Astrocyte (in vitro differentiated cells and primary cell): ENCODE results near the gene PPP2R5D. TPM values are rescaled to one million over a fixed set of nuclear protein-coding genes. Genes with fewer than 3 reads are reported as not detected.

Experiments used
- DNase-seq: peaks from one replicate; pipeline ENCODE4 v3.0.0-alpha.2; 2010; ENCODE audit warnings: low read depth
- FAIRE-seq: peaks from 2 replicates; lab custom pipeline; 2011; peaks lifted over from hg19 to GRCh38; lab: Jason Lieb, UNC
- H2AFZ ChIP-seq: 2 replicates; pipeline ENCODE4 v1.6.0; 2012; ENCODE audit warnings: low read depth, low read length, inconsistent platforms
- H3K27ac ChIP-seq: 2 replicates; pipeline ENCODE4 v1.5.1; 2011; ENCODE audit warnings: low read depth, low read length, inconsistent platforms
- H3K27me3 ChIP-seq: 2 replicates; pipeline ENCODE4 v1.6.0; 2011; ENCODE audit warnings: low read length, inconsistent platforms; ENCODE audit not compliant: insufficient read depth
- H3K36me3 ChIP-seq: 2 replicates; pipeline ENCODE4 v1.5.1; 2011; ENCODE audit warnings: low read length, inconsistent platforms; ENCODE audit not compliant: insufficient read depth
- H3K4me1 ChIP-seq: 2 replicates; pipeline ENCODE4 v1.5.1; 2011; ENCODE audit warnings: low read length, inconsistent platforms; ENCODE audit not compliant: insufficient read depth
- H3K4me2 ChIP-seq: 2 replicates; pipeline ENCODE4 v1.6.0; 2012; ENCODE audit warnings: low read length, inconsistent platforms
- H3K4me3 ChIP-seq: 2 replicates; pipeline ENCODE4 v1.5.1; 2011; ENCODE audit warnings: low read depth, mild to moderate bottlenecking, low read length, inconsistent platforms; ENCODE audit not compliant: insufficient read depth
- H3K79me2 ChIP-seq: 2 replicates; pipeline ENCODE4 v1.6.0; 2012; ENCODE audit warnings: mild to moderate bottlenecking, low read length, inconsistent platforms; ENCODE audit not compliant: insufficient read depth
- H3K9ac ChIP-seq: 2 replicates; pipeline ENCODE4 v1.6.0; 2012; ENCODE audit warnings: mild to moderate bottlenecking, low read length, inconsistent platforms
- H3K9me3 ChIP-seq: 2 replicates; pipeline ENCODE4 v1.5.1; 2012; ENCODE audit warnings: low read depth, mild to moderate bottlenecking, low read length, inconsistent platforms; ENCODE audit not compliant: insufficient read depth
- H4K20me1 ChIP-seq: 2 replicates; pipeline ENCODE4 v1.6.0; 2012; ENCODE audit warnings: low read length, inconsistent platforms; ENCODE audit not compliant: insufficient read depth
- H3K27ac Mint-ChIP-seq: one replicate; pipeline ENCODE4 v1.8.0; 2021; ENCODE audit warnings: mild to moderate bottlenecking, mixed read lengths; ENCODE audit not compliant: unreplicated experiment
- H3K27me3 Mint-ChIP-seq: one replicate; pipeline ENCODE4 v1.8.0; 2021; ENCODE audit warnings: low read depth, mixed read lengths; ENCODE audit not compliant: unreplicated experiment
- H3K36me3 Mint-ChIP-seq: one replicate; pipeline ENCODE4 v1.8.0; 2021; ENCODE audit warnings: low read depth, mixed read lengths; ENCODE audit not compliant: unreplicated experiment
- H3K4me1 Mint-ChIP-seq: one replicate; pipeline ENCODE4 v1.8.0; 2021; ENCODE audit warnings: low read depth, mixed read lengths; ENCODE audit not compliant: unreplicated experiment
- H3K4me3 Mint-ChIP-seq: one replicate; pipeline ENCODE4 v1.8.0; 2021; ENCODE audit warnings: mild to moderate bottlenecking, moderate library complexity, mixed read lengths; ENCODE audit not compliant: unreplicated experiment
- H3K9me3 Mint-ChIP-seq: one replicate; pipeline ENCODE4 v1.8.0; 2021; ENCODE audit warnings: mild to moderate bottlenecking, mixed read lengths; ENCODE audit not compliant: unreplicated experiment
- CTCF ChIP-seq: IDR thresholded peaks from 2 replicates; pipeline ENCODE4 v1.5.1; 2011; ENCODE audit warnings: low read depth, mild to moderate bottlenecking, inconsistent platforms, low read length, moderate library complexity; ENCODE audit not compliant: insufficient read depth
- EZH2 ChIP-seq: IDR thresholded peaks from 2 replicates; pipeline ENCODE4 v1.6.1; 2012; ENCODE audit warnings: mild to moderate bottlenecking, low read length, inconsistent platforms; ENCODE audit not compliant: insufficient read depth
- total RNA-seq: library from RNA; stranded (reverse); gene quantifications from 2 replicates; pipeline ENCODE4 v1.2.1, GENCODE V29; 2021

PPP2R5D gene
- total RNA-seq, 1 donor from 2014 or later = 53.0 TPM

- Histone ChIP-seq H2AFZ (no peak overlapping the region), H4K20me1 (peaks cover 58% of the 10 kb centered on the region), H3K27me3 (no peaks in the 10 kb centered on the region), H3K4me1 (peaks cover 21% of the 10 kb centered on the region), H3K36me3 (peaks cover 9% of the 10 kb centered on the region), H3K4me2 (peak overlapping the region; percentile 97), H3K9ac (no peak overlapping the region), H3K9me3 (no peaks in the 10 kb centered on the region), H3K79me2 (peaks cover 50% of the 10 kb centered on the region), H3K4me3 (no peak overlapping the region), H3K27ac (no peak overlapping the region)
- H3K4me1 Mint-ChIP-seq = peaks cover 24% of the 10 kb centered on the region
- H3K9me3 Mint-ChIP-seq = no peaks in the 10 kb centered on the region
- FAIRE-seq (no peak), DNase-seq (no peak)
- peaks cover 10% of the 10 kb centered on the region for H3K36me3 Mint-ChIP-seq
- H3K27ac Mint-ChIP-seq = no peak overlapping the region
- no peak for TF ChIP-seq CTCF
- TF ChIP-seq EZH2 = no peak
- no peaks in the 10 kb centered on the region for H3K27me3 Mint-ChIP-seq
- H3K4me3 Mint-ChIP-seq = no peak overlapping the region
These were observed 3.4 kb downstream of the PPP2R5D start for GRCh38 chr6:42987533-42988451.

DNA sequence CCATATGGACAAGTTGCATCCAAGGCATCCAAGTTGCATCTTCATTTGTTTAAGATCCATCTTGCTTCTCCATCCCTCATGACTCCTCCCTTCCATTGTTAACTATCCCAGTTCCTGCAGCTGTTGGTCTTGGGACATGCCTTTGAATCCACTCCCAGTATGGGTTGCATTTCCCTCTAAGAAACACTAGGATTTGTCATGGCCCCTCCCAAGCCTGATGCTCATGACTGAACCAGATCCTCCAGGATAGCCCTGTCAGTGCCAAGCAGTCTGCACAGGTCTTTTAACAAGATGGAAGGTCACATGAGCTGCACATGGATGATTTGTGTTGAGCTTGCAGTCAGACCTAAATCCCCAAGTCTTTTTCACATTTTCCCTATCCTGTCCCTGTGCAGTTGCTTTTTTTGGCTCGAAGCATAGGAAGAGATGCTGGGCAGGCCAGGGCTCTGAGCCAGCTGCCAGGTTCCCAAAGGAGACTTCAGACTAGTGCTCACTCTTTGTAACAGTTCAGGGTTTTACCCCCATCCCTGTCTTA, 4.2 kb downstream of the PPP2R5D start:
- Histone ChIP-seq H3K4me2 (no peak overlapping the region), H3K79me2 (peaks cover 53% of the 10 kb centered on the region), H4K20me1 (peaks cover 61% of the 10 kb centered on the region), H3K27me3 (no peaks in the 10 kb centered on the region), H2AFZ (no peak overlapping the region), H3K27ac (no peak overlapping the region), H3K4me3 (no peak overlapping the region), H3K9ac (no peak overlapping the region), H3K4me1 (peaks cover 21% of the 10 kb centered on the region), H3K36me3 (peaks cover 10% of the 10 kb centered on the region), H3K9me3 (no peaks in the 10 kb centered on the region)
- Mint-ChIP-seq H3K27ac (no peak overlapping the region), H3K4me3 (no peak overlapping the region), H3K4me1 (peaks cover 27% of the 10 kb centered on the region), H3K9me3 (no peaks in the 10 kb centered on the region), H3K36me3 (peaks cover 13% of the 10 kb centered on the region), H3K27me3 (no peaks in the 10 kb centered on the region)
- TF ChIP-seq CTCF (no peak), EZH2 (no peak)
- FAIRE-seq = no peak
- peak; percentile 12 for DNase-seq
